ENCODE measurements around the gene GRK6.
A peak's percentile ranks its signal among the peaks of the same experiment; 100 is the strongest.

The GRK6 gene

GRCh38 chr5:177455036-177455660 lies 28.7 kb downstream of the GRK6 start:
- peak; percentile 83 for DNase-seq

GRCh38 chr5:177455661-177456590 lies 29.4 kb downstream of the GRK6 start:
- DNase-seq, result peak; percentile 95

GRCh38 chr5:177456591-177456964 lies 30.1 kb downstream of the GRK6 start:
- DNase-seq, result no peak

GRCh38 chr5:177456976-177457851 lies 30.7 kb downstream of the GRK6 start:
- peak; percentile 99 for DNase-seq

DNA sequence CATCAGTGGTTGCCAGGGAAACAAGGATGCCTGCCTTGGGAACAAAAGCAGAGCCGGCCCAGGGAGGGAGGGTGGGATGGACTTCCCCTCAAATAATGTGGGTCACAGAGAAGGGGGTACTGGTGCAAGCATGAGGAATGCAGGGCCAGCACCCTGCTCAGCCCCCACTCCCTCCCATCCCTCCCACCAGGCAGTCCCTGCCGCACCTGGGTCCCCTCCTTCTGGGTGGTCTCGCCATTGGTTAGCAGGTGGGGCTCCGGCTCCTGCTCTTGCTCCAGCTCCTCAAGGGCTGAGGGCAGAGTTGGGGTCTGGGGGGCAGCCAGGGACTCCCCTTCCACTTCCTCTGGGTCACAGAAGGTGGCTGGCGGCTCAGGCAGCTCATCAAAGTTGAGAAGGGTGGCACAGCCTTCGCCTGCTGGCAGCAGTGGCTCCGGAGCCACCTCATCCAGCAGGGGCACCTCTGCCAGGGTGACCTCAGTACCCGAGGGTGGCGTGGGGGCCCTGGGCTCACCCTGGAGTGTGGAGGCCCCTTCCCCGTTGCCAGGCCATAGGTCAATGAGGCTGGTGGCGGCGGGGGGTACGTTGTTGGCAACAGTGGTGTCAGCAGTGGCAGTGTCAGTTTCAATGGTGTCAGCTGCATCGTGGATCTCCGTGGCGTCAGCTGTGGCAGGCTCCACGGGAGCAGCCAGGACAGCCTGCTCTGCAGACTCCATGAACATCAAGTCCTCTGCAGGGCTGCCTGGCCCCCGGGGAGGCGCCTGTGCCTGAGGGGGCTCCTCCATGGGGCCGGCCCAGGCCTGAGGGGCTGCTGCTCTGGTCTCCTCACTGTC lies 31.6 kb downstream of the GRK6 start:
- DNase-seq, result no peak

DNA sequence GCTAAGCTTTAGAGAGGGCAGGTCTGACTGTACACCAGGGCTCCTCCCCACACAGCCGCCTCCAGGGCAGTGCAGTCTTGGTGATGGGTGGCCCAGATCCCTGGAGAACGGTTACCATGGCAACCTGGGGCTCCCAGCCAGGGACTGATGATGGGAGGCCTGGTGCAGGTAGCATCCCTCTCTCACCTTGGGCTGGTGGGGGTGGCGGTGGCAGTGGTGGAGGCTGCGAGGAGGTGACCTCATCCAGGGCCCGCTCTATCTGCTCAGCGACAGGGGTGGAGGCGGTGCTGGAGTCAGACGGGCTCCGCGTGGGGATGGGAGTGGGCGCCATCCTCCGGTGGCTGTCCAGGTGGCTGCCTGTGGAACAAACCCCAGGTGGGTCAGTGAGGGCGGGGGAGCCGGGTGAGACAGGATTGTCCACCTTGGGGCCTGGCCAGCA lies 32.5 kb downstream of the GRK6 start:
- no peak for DNase-seq

DNA sequence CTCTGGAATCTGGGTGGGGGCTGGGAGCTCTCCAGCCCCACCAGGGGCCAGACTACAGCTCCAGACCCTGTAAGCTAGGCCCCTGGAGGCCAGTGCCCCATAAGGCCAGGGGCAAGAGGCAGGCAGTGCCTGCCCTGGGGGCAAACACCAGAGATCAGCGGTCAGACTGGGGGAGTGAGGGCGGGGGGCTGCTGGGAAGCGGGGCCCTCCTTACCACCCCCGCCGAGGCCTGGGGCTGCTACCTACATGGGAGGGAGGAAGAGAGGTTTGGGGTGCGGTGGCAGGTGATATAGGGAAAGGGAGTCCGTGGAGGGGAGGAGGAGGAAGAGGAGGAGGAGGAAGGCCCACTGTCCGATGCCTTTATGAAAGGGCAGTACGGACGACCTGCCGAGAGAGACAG lies 32.9 kb downstream of the GRK6 start:
- no peak for DNase-seq

- DNase-seq, result no peak
Measured at GRCh38 chr5:177459819-177460628, 33.5 kb downstream of the GRK6 start.

GRCh38 chr5:177462021-177462670 lies 35.7 kb downstream of the GRK6 start:
- peak; percentile 46 for DNase-seq

GRCh38 chr5:177465044-177465443 lies 38.6 kb downstream of the GRK6 start:
- DNase-seq, result no peak

DNA sequence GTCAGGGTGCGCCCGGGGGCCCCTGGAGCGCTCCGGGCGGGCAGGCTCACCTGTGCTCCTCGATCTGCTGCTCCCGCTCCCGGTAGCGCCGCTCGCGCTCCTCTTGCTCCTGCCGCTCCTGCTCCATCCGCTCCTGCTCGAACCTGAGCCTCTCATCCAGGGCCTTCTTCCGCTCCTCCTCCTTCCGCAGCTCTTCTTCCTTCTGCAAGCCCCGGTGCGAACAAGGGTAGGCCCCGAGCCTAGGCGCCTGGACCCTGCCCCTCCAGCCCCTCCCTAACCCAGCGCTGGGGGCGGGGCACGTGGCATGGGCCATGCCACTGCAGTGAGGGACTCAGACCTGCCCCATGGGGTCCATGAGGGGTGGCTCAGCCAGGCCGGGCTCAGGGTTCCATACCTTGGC lies 40.4 kb downstream of the GRK6 start:
- DNase-seq, result no peak

DNA sequence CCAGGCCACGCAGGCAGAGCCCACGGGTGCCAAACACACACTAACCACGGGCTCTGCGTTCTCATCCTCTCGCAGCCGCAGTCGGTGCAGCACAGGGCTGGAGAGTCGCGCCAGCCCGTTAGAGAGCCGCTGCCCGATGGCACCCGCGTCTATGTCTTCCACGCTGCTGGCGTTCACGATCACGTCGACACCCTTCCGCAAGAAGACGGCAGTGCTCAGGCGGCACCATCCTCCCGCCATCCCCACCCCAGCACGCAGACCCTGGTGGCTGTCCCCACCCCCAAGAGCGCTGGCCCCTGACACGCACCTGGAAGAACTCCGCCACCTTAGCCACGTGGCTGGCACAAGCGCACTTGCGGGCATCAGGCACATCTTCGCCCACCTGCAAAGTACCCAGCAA lies 41.0 kb downstream of the GRK6 start:
- no peak for DNase-seq

DNA sequence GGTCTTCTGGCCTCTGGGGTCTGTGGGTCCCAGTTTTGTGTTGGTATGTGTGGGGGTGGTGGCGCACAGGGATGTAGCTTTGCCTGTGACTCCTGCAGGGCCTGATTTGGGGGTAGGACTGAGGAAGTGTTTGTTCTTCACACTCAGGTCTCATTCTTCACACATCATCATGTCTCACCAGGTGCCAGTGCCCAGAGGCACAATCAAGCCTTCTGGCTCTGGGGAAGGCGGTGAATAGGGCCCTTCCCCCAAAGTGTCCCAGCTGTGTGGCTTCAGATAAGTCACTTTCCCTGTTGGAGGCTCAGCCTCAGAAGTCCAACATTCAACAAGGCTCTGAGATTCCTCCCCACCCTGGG lies 41.8 kb downstream of the GRK6 start:
- DNase-seq, result no peak

DNA sequence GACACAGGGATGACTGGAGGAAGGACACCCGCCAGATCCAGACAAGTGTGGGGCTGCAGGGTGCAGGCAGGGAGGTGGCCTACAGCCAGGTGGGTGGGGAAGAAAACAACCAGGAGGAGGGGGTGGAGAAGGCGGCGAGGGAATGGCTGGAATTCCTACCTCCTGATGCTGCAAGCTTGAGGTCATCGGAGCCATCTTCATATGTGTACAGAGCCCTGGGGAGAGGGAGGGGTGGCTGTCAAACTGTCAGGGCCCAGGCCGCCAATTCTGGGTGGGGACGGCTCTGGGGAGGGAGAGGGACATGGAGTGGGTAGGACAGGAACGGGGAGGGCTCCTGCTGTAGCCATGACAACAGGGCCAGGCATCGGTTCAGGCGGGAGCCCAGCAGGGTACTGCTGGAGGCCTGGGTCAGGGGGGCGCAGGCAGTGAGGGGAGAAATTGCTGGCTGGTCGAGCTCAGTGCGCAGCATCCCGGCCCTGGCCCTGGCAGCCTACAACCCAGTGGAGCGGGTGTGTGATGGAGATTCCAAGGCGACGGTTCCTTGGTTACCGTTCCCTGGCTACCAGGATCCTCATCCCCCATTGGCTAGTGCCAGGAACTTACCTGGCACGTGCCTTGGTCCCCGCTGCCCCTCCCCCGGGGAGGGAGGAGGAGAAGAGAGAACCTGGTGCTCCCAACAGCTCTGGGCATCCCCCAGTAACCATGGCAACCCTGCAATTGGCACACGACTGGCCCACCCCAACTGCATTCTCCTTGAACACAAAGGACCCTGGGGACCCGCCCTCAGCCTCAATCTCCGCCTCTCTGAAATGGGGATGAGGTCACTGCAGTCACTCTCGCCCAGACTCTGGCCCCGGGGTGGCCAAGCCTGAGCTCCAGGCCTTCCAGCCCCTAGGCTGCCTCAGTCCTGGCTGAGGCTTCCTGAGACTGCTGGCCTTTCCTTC lies 42.5 kb downstream of the GRK6 start:
- DNase-seq, result no peak

GRCh38 chr5:177469750-177470525 lies 43.5 kb downstream of the GRK6 start:
- no peak for DNase-seq

DNA sequence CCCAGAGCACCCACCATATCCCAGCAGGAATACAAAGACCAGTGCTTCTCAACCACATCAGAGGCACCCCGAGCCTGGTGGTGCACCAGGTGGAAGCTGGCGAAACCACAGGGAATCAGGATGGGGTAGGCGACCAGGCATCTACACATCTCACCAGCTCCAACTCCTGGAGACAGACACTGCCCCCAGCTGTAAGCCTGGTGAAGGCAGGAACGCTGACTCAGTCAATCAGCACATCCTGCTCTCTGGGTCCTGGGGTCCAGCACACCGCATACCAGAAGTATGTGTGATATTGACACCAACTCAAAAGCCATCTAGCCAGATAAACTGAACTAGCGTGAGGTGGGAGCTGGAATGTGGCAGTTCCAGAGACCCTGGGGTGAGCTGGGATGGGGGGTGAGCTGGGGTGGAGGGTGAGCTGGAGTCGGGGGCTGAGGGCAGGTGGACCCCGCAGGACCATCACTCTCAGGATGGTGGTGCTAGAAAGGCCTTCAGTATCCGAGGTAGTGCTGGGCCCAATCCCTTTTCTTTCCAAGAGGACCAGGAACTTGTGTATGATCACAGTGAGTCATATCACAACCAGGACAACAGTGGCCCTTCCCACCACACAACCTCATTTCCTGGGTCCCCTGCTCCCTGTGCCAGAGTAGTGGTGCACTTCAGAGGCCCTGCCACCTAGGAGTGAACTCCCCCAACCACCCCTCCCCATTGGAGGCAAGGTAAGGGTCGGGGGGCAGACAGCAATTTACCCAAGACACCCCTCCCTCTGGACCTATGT lies 44.5 kb downstream of the GRK6 start:
- DNase-seq, result no peak

DNA sequence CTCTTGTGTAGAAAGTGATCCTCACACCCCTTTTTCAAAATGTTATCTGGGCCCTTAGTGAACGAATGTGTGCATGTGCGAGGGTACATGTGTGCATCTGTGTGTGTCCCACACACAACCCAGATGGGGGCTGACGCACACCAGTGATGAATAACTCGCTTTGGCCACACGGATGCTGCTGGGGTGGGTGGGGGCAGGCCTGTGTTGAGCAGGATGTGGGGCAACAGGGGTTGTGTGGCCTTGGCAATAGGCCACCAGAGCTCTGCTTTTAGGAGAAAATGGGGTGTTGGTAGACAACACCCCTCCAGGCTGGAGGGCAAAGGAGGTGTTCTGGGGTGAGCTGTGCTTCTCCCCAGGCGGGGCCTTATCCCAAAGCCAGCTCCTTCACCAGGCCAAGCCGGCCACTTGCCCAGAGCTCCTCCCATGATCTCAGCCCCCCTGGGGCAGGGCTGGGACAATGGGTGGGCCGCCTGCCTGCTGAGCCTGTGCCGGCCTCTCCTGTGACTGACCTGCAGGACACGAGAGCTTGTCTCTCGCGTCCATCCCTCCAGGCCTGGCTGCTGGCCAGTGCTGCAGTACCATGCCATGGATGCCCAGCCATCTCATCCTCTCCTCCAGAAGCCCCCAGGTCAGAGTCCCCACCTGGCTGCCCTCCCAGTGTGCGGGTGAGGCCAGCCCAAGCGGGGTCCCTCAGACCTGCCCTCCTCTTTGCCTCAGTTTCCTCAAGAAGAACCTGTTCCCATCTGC lies 45.3 kb downstream of the GRK6 start:
- DNase-seq, result no peak
